Esophagus squamous epithelium (tissue), 5 donors: ENCODE results near the gene ENO4. TPM values are rescaled to one million over a fixed set of nuclear protein-coding genes. Genes with fewer than 3 reads are reported as not detected.

Experiments
- DNase-seq: peaks from one replicate; lab custom pipeline; 2025; lab: John Stamatoyannopoulos, UW
- H3K27ac ChIP-seq, 4 donors: fragments of 200-600 bp; sonication (generic); one replicate each; pipeline ENCODE4 v1.5.1; 2016 to 2019; ENCODE audit warnings: mild to moderate bottlenecking in 1 of 4
- H3K27me3 ChIP-seq, 4 donors: fragments of 200-600 bp; sonication (generic); 1 replicate in 3 of 4; 2 replicates in 1 of 4; pipeline versions ENCODE4 v1.5.1 to v1.6.0; 2017 to 2021; ENCODE audit warnings: antibody characterized with exemption in 1 of 4
- H3K36me3 ChIP-seq, 3 donors: fragments of 200-600 bp; sonication (generic); one replicate each; pipeline ENCODE4 v1.5.1; 2016 to 2019
- H3K4me1 ChIP-seq, 3 donors: fragments of 200-600 bp; sonication (generic); one replicate each; pipeline ENCODE4 v1.5.1; 2017 to 2019
- H3K4me3 ChIP-seq, 4 donors: fragments of 200-600 bp; sonication (generic); 1 replicate in 3 of 4; 2 replicates in 1 of 4; pipeline ENCODE4 v1.5.1; 2016 to 2019; ENCODE audit warnings: mild to moderate bottlenecking in 2 of 4, moderate library complexity in 1 of 4
- H3K9me3 ChIP-seq, 3 donors: fragments of 200-600 bp; sonication (generic); one replicate each; pipeline ENCODE4 v1.5.1; 2016 to 2019
- CTCF ChIP-seq, 6 experiments: fragments of 450-650 bp in 4 of 6; fragments of 200-600 bp in 2 of 6; sonication (generic) in 2 of 6; IDR thresholded peaks; one replicate each; pipeline ENCODE4 v1.5.1; 2016 to 2019; ENCODE audit warnings: antibody characterized with exemption in 6 of 6, mild to moderate bottlenecking in 4 of 6, moderate library complexity in 4 of 6
- POLR2A ChIP-seq, 4 donors: fragments of 450-650 bp; IDR thresholded peaks; one replicate each; pipeline ENCODE4 v1.6.1; 2017; ENCODE audit warnings: antibody characterized with exemption in 4 of 4, mild to moderate bottlenecking in 4 of 4, moderate library complexity in 3 of 4
- WGBS, 2 donors: methylation state at CpG; one replicate each; pipeline ENCODE4 v1.1.5; 2018; 5-methylcytosine and 5-hydroxymethylcytosine counted together
- intact Hi-C: fragments of 100-400 bp; cut with DNase I; formaldehyde crosslinking; loops from one replicate; pipeline ENCODE4 v1.15.0; 2022
- total RNA-seq, 4 donors: library from RNA; depleted of rRNA; stranded (reverse); fragments of >200 nt; gene quantifications; one replicate each; pipeline ENCODE4 v1.1.0, GENCODE V29; 2016
- donor health status: DM: yes; HTN: yes; CAD: no.

The ENO4 gene
- total RNA-seq, 4 donors from 2014 or later = 0.19 to 0.64 TPM; not detected in 2

- TF ChIP-seq POLR2A (IDR thresholded peaks at IDR 0.05) = no peak
- TF ChIP-seq CTCF (IDR thresholded peaks at IDR 0.05) = no peak
- WGBS, 2 donors = 88 to 91% methylated on average over 6 to 8 of the region's 9 CpGs
- DNase-seq = no peak
Measured at GRCh38 chr10:116829711-116830110, 19.6 kb upstream of the ENO4 start.

GRCh38 chr10:116831086-116831485, 18.2 kb upstream of the ENO4 start:
- 92 to 95% methylated on average over 4 of the region's 4 CpGs for WGBS, 2 donors
- TF ChIP-seq POLR2A (IDR thresholded peaks at IDR 0.05) (no peak), CTCF (IDR thresholded peaks at IDR 0.05) (no peak)
- Histone ChIP-seq H3K4me1 (no peaks in the 10 kb centered on the region), H3K4me3 (no peak overlapping the region), H3K9me3 (no peaks in the 10 kb centered on the region), H3K36me3 (peaks cover 0 to 9% (median 0%) of the 10 kb centered on the region in 3 donors), H3K27ac (no peak overlapping the region), H3K27me3 (no peaks in the 10 kb centered on the region)
- no peak for DNase-seq
- intact Hi-C loops = no loop called here

More at GRCh38 chr10:116829711-116830110, 19.6 kb upstream of the ENO4 start:
- Histone ChIP-seq H3K4me3 (no peak overlapping the region), H3K27me3 (no peaks in the 10 kb centered on the region), H3K36me3 (peaks cover 0 to 9% (median 0%) of the 10 kb centered on the region in 3 donors), H3K27ac (no peak overlapping the region), H3K4me1 (no peaks in the 10 kb centered on the region), H3K9me3 (no peaks in the 10 kb centered on the region)
- intact Hi-C loops = no loop called here

GRCh38 chr10:116831790-116832189, 17.5 kb upstream of the ENO4 start:
- 82 to 85% methylated on average over 10 of the region's 10 CpGs for WGBS, 2 donors
- intact Hi-C loops = no loop called here

GRCh38 chr10:116833986-116834985, 15.0 kb upstream of the ENO4 start:
- no peak for DNase-seq
- Histone ChIP-seq H3K9me3 (no peaks in the 10 kb centered on the region), H3K4me3 (no peak overlapping the region), H3K36me3 (peaks cover 0 to 9% (median 0%) of the 10 kb centered on the region in 3 donors), H3K27ac (no peak overlapping the region), H3K4me1 (no peaks in the 10 kb centered on the region), H3K27me3 (no peaks in the 10 kb centered on the region)
- WGBS, 2 donors = 80 to 83% methylated on average over 14 to 17 of the region's 17 CpGs
- TF ChIP-seq POLR2A (IDR thresholded peaks at IDR 0.05) = no peak
- TF ChIP-seq CTCF (IDR thresholded peaks at IDR 0.05) = no peak
- intact Hi-C loops = no loop called here

More at GRCh38 chr10:116831790-116832189, 17.5 kb upstream of the ENO4 start:
- Histone ChIP-seq H3K4me1 (no peaks in the 10 kb centered on the region), H3K36me3 (peaks cover 0 to 9% (median 0%) of the 10 kb centered on the region in 3 donors), H3K27me3 (no peaks in the 10 kb centered on the region), H3K27ac (no peak overlapping the region), H3K4me3 (no peak overlapping the region), H3K9me3 (no peaks in the 10 kb centered on the region)
- no peak for DNase-seq
- no peak for TF ChIP-seq CTCF (IDR thresholded peaks at IDR 0.05)
- TF ChIP-seq POLR2A (IDR thresholded peaks at IDR 0.05) = no peak

GRCh38 chr10:116835658-116836057, 13.6 kb upstream of the ENO4 start:
- DNase-seq = no peak
- no peak overlapping the region for H3K27ac ChIP-seq
- no peak overlapping the region for H3K4me3 ChIP-seq
- intact Hi-C loops = no loop called here
- H3K36me3 ChIP-seq = peaks cover 0 to 9% (median 0%) of the 10 kb centered on the region in 3 donors
- no peaks in the 10 kb centered on the region for H3K9me3 ChIP-seq
- TF ChIP-seq CTCF (IDR thresholded peaks at IDR 0.05) = no peak
- no peak for TF ChIP-seq POLR2A (IDR thresholded peaks at IDR 0.05)
- H3K27me3 ChIP-seq = no peaks in the 10 kb centered on the region
- WGBS, 2 donors = 76 to 90% methylated on average over 7 of the region's 7 CpGs
- no peaks in the 10 kb centered on the region for H3K4me1 ChIP-seq
